GM18526 (cell line): ENCODE data around the gene CDH23.

Experiments used
- POLR2A ChIP-seq: IDR thresholded peaks from 3 replicates; pipeline ENCODE4 v1.6.1; 2011; ENCODE audit not compliant: insufficient read length; ENCODE audit errors: extremely low read depth

CDH23 gene

GRCh38 chr10:71542478-71542877 is 145.8 kb downstream of the CDH23 start:
- no peak for TF ChIP-seq POLR2A

- TF ChIP-seq POLR2A, result no peak
These were observed 147.0 kb downstream of the CDH23 start for GRCh38 chr10:71543608-71544170.

GRCh38 chr10:71545001-71545400 is 148.3 kb downstream of the CDH23 start:
- TF ChIP-seq POLR2A, result no peak

GRCh38 chr10:71546220-71546619 is 149.5 kb downstream of the CDH23 start:
- no peak for TF ChIP-seq POLR2A

GRCh38 chr10:71547312-71547711 is 150.6 kb downstream of the CDH23 start:
- TF ChIP-seq POLR2A, result no peak

- no peak for TF ChIP-seq POLR2A
These were observed 151.4 kb downstream of the CDH23 start for GRCh38 chr10:71547876-71548846.

GRCh38 chr10:71549766-71550533 is 153.2 kb downstream of the CDH23 start:
- no peak for TF ChIP-seq POLR2A

- TF ChIP-seq POLR2A, result no peak
These were observed 153.9 kb downstream of the CDH23 start for GRCh38 chr10:71550628-71551027.

GRCh38 chr10:71551970-71552369 is 155.2 kb downstream of the CDH23 start:
- TF ChIP-seq POLR2A, result no peak

GRCh38 chr10:71553432-71553831 is 156.7 kb downstream of the CDH23 start:
- TF ChIP-seq POLR2A, result no peak

GRCh38 chr10:71554671-71555070 is 158.0 kb downstream of the CDH23 start:
- no peak for TF ChIP-seq POLR2A

- TF ChIP-seq POLR2A, result no peak
These were observed 158.5 kb downstream of the CDH23 start for GRCh38 chr10:71555087-71555723.

GRCh38 chr10:71555724-71556119 is 159.0 kb downstream of the CDH23 start:
- no peak for TF ChIP-seq POLR2A

- no peak for TF ChIP-seq POLR2A
These were observed 162.3 kb downstream of the CDH23 start for GRCh38 chr10:71558991-71559390.

GRCh38 chr10:71561003-71561574 is 164.4 kb downstream of the CDH23 start:
- TF ChIP-seq POLR2A, result no peak
